Stimulated activated CD8-positive, alpha-beta memory T cell treated with anti-CD3 and anti-CD28 coated beads, Interleukin-7, amount 100 ng/mL, for 4 hours (primary cell): ENCODE measurements around the gene HMMR.

Source experiments
- DNase-seq, 2 donors: peaks; one replicate each; pipeline ENCODE4 v3.0.0-alpha.2; 2020; ENCODE audit warnings: low read depth in 2 of 2

The HMMR gene

DNA sequence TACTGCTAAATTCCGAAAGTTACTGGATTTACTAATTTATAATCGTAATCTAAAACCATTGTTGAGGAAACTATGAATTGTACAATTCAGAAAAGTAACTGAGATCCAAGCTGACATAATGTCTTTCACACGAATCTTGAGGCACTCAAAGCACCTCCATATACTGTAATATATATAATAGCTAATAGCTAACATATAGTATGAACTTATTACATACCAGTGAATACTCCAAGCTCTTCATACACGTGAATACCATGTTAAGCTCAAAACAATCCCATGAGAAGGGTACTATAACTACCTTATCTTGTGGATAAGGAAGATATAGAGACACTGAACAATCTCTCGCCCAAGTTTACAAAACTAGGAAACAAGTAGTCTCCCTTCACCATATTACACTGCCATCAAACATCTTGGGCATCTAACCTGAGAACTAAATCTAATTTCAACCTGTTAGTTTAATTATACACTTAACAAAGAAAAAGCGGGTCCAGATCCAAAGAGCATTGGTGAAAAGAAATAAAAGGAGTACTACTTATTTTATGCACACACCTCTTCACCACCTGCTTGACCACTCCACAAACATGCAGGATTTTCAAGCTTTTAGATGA lies 1.6 kb upstream of the HMMR start:
- DNase-seq: no peak

DNA sequence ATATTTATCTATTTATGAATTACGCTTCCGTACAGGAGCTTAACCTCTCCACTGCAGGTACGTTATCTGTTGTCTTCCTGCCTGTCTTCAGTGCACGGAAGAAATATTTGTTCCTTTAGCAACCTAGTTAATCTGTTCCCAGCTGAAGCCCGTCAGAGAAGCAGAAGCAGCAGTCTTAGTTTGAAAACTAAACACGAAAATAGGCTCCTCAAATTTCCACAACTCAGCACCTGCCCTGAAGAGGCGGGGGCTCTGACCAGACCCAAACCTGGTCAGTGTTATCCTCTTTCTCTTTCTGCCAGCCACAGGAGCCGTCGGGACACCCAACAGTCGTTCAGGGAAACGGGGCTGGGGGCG lies 992 bp upstream of the HMMR start:
- no peak for DNase-seq

DNA sequence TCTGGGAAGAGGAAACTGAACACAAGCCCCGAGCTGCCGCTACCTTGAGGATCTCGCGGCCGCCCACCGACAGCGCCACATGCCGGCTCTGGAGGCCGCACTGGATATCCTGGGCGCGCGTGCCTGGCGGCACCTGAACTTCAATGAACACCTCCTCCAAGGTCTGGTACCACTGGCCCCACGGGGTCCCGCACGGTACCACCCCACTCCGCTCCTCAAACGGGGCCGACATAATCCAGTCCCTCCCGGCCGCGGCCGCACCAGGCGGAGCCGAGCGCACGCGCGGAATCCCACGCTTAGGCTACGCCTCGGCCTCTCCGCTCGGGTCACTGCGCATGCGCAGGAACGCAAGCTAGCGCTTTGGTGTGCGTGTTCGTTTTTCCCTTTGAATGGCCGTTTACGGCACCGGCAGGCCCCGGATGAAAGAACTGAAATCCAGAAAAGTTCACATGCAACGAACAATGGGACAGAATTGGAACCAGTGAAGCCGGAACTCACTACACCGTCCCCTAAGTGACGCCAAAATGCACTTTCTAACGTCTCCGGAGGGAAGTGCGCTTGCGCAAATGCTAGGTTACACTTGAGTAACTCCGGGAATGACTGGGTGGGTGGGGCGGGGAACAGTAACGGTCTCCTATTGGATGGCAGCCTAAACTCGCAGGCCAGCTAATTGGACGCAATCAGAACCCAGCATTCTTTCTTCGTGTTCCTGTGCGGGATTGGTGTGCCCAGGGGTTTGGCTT lies 442 bp upstream of the HMMR start, which contains the start of gene NUDCD2:
NUDCD2 (minus strand) TSS at position 284 of the 743 bp plus-strand sequence; CDS start at position 232, 52 bp downstream.
- peak; percentile 90 to 92 for DNase-seq

DNA sequence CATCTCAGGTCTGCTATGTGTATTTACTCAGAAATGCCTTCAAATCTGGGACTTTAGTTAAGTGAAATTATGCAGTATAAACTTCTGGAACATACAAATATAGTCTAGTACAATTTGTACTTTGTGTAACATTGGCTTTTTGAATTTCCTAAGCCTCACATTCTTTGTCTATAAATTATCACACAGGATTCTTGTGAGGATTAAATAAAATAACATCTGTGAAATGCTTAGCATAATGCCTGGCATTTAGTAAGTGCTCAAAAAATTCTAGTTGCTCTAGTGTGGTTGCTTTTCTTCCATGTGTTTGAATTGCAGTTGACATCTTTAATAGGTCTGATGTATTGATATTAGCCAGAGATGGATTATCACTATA lies 2.6 kb downstream of the HMMR start:
- DNase-seq: no peak

DNA sequence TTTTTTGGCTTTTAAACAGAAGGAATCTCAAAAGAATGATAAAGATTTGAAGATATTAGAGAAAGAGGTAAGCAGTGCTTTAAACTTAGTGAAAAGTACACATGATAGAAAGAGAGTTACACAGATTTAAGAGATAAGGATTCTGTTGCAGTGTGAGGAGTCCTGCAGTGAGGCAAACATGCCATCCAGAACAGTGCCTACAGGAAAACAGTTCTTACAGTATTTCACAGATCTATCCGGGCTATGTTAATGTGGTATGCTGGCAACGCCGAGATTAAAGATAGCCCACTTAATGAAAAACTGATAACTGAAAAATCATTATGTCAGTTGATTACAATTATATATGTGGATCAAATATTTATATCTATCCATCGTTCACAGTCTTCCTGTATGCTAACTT lies 7.2 kb downstream of the HMMR start:
- DNase-seq: no peak

DNA sequence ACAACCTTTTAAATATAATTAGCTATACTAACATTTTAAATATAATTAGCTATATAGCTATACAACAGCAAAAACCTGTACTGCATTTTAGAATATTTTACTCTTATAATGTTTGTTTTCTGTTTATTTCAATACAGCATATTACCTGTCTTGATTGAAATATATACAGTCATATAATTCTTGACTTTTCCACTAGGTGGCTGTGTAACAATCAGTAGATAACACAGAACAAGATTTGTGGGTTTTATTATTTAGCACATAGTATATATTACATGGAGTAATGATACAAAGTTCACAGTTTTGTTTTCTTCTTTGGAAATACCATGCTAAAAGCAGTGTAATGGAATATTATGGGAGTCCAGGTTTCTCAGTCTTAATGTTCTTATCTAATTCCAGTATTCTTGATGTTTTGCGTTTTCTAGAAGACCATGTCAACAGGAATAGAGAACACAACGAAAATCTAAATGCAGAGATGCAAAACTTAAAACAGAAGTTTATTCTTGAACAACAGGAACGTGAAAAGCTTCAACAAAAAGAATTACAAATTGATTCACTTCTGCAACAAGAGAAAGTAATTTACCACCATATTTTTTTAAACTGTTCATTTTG lies 13.3 kb downstream of the HMMR start:
- no peak for DNase-seq

DNA sequence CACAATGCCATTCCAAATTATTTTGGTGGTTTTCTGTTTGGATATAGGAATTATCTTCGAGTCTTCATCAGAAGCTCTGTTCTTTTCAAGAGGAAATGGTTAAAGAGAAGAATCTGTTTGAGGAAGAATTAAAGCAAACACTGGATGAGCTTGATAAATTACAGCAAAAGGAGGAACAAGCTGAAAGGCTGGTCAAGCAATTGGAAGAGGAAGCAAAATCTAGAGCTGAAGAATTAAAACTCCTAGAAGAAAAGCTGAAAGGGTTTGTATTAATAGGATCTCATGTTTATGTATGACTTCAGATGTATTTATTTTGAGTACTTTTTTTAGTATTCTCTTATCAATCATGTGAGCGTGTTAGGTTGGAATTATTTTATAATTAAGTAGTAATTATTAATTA lies 15.0 kb downstream of the HMMR start:
- no peak for DNase-seq

DNA sequence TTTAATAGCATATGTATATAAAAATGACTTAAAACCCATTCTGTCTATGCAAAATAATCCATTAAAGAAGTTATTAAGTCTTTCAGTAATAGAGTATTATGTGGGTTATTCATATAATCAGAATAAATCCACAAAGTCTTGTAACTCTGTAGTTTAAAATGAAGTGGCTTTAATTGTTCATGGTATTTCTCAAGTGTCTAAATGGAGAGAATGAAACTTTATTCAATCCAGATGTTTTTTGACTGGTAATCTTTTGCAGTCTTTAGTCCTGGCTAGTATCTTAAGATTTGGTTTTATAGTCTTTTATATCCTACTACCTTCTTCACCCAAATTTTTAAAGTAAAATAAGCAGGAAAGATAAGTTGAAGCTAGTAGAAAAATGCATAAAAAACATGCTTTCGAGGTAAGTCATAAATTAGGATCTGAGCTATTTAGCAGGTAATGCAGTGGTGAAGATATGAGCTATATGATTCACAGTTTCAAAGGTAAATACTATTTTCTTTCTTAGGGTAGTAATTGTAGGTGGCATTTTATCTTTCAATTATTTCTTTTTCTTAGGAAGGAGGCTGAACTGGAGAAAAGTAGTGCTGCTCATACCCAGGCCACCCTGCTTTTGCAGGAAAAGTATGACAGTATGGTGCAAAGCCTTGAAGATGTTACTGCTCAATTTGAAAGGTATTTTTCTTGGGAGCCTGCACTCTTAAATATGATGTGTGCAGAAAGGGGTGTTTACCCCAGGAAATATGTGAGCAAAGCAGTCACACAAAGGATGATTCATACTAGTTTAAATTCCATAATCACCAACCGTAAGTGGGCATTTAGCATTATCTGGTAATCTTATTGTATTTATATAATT lies 17.9 kb downstream of the HMMR start:
- DNase-seq: no peak

DNA sequence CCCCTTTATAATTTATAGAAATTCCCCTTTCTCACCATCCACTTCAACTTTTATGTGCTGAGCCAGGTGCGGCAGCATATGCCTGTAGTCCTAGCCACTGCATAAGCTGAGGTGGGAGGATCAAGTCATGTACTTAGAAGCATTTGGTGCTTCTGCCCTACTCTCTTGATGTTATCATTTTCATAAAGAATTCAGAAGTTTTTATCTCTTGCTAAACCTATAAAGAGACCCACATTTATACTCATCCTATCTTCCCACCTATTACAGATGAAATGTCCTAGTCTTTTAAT lies 18.5 kb downstream of the HMMR start:
- DNase-seq: no peak

DNA sequence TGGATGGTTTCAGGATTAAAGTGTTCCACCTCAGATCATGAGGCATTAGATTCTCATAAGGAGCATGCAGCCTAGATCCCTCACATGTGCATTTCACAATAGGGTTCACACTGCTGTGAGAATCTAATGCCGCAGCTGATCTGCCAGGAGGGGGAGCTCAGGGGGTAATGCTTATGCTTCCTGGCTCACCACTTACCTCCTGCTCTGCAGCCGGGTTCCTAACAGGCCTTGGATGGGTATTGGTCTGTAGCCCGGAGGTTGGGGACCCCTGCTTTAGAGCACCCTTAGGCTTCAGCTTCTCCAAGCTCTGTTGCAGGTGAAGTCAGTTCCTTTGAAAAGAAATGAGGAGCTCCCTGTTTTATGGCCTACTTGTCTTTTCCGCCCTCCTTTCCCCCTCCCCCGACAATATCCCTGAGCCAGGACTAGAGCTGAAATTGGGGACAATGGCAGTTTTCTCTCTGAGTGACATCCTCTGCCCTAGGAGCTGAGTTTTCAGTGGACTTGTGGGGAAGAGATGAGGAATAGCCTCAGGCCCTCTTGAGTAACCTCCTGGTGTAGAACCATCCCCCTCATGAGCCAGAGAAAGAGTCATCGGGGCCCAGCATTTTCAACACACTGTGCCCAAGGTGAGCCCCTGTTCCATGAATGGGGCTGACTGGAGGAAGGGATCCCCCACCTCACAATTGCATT lies 28.8 kb downstream of the HMMR start:
- DNase-seq: no peak

DNA sequence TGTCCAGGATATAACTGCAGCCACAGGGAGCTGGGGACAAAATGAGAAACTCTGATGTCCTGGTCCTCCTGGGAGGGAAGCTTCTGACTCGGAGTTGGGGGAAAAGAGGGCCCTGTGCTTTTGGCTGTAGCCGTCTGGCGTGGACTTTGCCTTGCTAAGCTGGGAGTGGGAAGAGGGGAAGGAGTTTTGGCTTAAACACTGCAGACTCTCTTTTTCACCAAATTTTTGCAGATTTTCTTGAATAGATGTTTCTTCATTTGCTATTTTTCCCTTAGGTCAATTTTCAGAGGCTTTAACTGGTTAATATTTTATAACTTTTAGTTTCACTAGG lies 29.3 kb downstream of the HMMR start:
- DNase-seq: no peak

DNA sequence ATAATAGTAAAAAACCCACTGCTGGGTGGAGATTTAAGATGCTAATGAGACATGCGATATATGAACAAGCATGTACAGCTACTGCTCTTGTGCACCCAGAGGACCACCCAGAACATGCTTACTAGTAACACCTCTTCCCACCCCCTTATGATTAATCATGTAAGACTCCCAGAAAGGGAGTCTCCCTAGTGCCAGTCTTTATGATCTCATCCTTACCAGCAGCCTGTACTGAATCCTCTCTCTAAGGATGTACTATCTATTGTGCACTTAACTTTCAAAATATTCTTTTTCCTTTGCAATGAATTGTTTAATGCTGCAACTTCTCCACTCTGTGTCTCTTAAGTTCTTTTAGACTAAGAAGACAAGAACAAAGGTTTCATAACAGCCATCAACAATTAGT lies 35.9 kb downstream of the HMMR start:
- DNase-seq: no peak

DNA sequence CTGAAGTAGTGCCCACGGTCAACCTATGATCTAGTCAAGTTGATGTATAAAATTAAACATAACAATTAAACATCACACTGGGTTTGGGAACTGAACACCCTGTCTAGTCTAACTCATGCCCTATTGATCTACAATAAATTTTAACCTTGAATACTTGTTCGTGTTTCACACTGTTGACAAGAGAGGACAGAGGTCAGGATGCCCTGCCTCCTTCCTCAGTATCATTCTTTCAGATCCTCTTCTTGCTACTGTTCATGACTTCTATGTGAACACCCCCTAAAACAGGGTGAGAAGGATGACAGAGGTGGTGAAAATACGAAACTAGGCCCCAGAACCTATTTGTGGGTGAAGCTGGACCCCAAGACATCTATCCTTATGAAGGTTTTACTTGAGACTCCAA lies 36.9 kb downstream of the HMMR start:
- DNase-seq: no peak

DNA sequence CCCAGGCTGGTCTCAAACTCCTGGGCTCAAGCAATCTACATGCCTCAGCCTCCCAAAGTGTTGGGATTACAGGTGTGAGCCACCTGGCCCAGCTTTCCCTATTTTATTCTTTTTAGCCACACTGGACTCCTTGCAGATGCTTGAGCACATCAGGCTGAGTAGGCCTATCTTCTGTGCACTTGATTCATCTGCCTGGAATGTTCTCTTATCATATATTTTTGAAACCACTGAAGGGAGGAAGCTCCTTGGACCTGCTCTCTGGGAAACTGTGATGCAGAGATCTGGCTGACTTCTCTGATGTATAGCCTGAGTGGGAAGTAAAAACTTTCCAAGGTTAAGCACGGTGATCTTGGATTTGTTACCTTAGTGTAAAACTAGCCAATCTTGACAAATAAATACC lies 38.5 kb downstream of the HMMR start:
- DNase-seq: no peak

DNA sequence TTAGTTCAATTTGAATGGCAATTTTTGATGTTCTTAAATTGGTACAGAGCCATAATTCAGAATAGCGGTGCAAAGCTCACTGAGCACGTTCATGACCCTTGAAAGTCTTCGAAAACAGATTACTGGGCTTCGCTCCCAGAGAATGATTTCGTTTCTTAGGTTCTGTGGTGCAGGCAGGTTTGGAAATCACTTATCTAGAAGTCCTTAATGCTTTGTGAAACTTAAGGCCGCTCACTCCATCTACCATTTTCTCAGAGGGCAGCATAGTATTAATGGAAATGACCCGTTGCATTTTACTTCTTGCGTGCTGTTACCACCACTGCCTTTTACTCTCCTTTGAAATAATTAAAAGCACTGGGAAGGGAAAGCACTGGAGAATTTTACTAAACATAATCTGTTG lies 42.1 kb downstream of the HMMR start:
- no peak for DNase-seq

DNA sequence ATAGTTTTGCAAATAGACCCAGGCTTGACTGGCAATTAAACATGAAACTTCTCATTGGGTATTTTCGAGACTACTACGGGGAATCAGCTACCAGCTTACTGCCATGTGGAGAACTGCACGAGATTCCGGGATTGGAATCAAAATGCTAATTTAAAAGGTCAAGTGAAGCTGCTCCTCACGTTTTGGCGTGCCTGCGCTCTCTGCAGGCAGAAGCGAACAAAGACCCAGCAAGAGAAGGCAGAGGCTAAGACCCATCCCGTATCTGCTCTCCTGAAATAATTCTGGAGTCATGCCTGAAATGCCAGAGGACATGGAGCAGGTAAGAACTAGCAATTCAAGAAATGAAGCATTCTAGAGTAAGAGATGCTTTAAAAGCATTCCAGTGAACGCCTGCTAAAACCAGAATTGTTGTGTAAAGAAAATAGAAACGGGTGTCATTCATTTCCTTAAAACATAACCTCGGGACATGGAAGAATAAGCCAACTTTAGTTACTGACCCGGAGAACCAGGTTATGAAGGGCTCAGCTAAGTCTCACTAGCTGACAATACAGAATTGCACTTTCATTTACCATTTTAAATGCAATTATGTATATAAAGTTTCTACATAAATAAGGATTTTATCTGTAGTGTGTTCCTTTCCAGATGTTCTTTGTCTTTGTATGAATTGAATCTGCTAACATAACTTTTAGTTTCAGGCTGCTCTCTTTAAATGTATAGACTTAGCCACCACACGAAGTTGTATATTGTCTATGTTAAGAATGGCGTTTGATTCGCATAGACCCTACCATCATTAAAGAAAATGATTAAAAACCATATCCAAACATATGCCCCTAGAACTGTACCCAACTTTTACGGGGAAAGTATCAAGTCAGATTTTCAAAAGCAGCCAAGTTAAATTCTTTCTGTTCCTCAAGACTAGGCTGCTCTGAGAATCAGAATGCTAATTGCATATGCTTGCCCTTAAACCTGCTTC lies 43.0 kb downstream of the HMMR start:
- no peak for DNase-seq

DNA sequence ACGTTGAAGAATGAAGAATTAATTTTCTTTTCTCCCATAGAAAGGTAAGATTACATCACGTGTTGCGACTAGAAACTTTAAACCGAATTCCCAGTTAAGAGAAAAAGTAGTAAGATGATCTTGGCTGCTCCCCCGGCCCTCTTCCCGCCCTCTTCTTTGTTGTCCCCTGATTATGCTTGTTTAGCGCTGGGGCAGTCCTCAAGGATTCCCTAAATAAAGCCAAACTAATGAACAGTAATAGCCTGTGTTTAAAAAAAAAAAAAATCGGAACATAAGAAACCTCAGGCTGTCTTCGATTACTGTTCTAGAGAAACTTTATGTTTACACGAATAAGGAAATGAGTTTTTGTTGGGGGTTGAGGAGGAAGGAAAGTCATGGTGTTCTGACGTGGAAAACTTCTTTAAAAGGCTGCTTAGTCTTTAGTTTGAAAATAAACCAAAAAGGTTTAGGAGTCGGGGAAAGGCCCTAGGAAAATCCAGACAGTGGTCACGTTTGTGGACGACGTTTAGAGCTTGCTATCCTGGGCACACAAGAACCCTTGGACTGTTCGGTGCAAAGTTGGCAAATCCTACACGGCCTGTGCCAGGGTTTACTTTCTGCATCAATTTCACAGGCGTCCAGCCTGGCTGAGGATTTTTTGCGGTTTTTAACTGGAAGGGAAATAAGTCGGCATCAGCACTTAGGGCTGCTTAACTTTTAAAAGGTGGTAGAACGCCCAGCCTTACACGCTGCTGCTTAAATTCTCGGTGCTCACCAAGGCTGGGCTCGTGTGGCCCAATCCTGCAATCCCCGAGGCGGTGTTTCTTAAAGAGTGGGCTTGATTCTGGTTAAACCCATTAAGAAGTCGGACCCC lies 43.9 kb downstream of the HMMR start:
- DNase-seq: peak in 1 of 2 donors; percentile 6

DNA sequence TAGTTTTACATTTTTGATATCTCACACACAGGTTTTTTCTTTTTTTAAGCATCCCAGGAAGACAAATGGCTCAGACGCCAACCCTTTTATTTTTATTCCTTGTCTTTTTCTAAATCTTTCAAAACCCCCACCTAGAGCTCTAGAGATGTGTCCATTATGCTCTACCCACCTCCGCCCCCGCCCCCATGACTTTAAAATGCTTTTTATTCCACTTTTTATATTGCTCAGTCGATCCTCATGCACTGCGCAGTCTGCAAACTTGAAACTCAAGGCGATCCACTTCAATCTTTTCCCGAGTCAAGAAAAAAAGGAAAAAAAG lies 44.6 kb downstream of the HMMR start:
- no peak for DNase-seq

DNA sequence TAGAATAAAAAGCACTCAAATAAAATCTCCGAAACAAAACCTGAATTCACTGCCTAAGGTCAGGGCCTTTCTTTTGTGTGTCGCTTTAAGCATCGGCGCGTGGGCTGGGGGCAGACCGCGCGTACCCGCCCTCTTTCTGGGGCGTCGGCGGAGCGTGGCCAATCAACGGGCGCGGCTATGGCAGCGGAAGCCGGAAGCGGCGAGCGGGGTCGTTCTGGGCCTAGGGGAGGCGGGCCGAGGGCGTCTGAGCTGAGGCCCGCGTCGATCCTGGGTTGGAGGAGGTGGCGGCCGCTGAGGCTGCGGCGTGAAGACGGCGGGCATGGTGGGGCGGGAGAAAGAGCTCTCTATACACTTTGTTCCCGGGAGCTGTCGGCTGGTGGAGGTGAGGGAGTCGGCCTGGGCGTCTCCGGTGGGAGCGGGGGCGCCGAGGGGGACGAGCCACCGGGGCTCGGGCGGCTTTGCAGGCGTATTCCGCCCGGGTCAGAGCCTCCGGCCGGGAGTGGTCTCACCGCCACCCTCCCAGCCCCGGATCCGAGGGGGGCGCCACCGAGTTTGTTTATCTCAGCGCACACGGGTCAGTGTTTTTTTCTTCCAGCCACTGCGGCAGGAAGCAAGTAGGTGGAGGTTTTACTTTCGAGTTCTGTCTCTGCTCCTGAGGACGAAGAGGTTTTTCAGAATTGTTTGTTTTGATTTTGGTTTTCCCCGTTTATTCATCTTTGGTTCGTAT lies 45.1 kb downstream of the HMMR start, which contains the start of gene MAT2B:
MAT2B (plus strand) TSS at position 252 of the 727 bp plus-strand sequence; CDS start at position 320, 68 bp downstream.
- peak; percentile 86 to 95 for DNase-seq
